ENCODE measurements around the gene TSPEAR. TPM values are rescaled to one million over a fixed set of nuclear protein-coding genes. Genes with fewer than 3 reads are reported as not detected.
"Not testable (repeated sequence)": the region's sequence is repeated elsewhere in the genome, so short reads cannot be mapped to it uniquely, and the experiment has no call there.

TSPEAR gene
- total RNA-seq, 1 donor from 2014 or later, result not detected

GRCh38 chr21:44650265-44650972, 61.0 kb downstream of the TSPEAR start:
- DNase-seq, result no peak

GRCh38 chr21:44649521-44650100, 61.8 kb downstream of the TSPEAR start:
- DNase-seq, result no peak

- DNase-seq, result no peak
These were observed 62.6 kb downstream of the TSPEAR start for GRCh38 chr21:44648557-44649311.

- DNase-seq, result no peak
These were observed 64.2 kb downstream of the TSPEAR start for GRCh38 chr21:44647222-44647552.

GRCh38 chr21:44646366-44647221, 64.8 kb downstream of the TSPEAR start, which contains the start of gene KRTAP10-11:
KRTAP10-11 (plus strand) TSS chr21:44646414; CDS start chr21:44646459, 45 bp downstream.
- not testable (repeated sequence) for DNase-seq

GRCh38 chr21:44644878-44645277, 66.5 kb downstream of the TSPEAR start:
- no peak for DNase-seq

- DNase-seq, result no peak
These were observed 67.5 kb downstream of the TSPEAR start for GRCh38 chr21:44643741-44644310.

- DNase-seq, result no peak
These were observed 70.6 kb downstream of the TSPEAR start for GRCh38 chr21:44640761-44641160.

- DNase-seq, result no peak
These were observed 72.1 kb downstream of the TSPEAR start for GRCh38 chr21:44639331-44639655.

- DNase-seq, result not testable (repeated sequence)
These were observed 72.7 kb downstream of the TSPEAR start for GRCh38 chr21:44638506-44639330.

- not testable (repeated sequence) for DNase-seq
These were observed 73.5 kb downstream of the TSPEAR start for GRCh38 chr21:44637851-44638348.

GRCh38 chr21:44637018-44637850, 74.1 kb downstream of the TSPEAR start, which contains the start of gene KRTAP10-10:
KRTAP10-10 (plus strand) TSS chr21:44637356; CDS start chr21:44637418, 62 bp downstream.
- DNase-seq, result no peak

- DNase-seq, result no peak
These were observed 75.0 kb downstream of the TSPEAR start for GRCh38 chr21:44636209-44637017.

GRCh38 chr21:44632067-44632466, 79.3 kb downstream of the TSPEAR start:
- no peak for DNase-seq

GRCh38 chr21:44630440-44630839, 80.9 kb downstream of the TSPEAR start:
- no peak for DNase-seq

GRCh38 chr21:44628707-44629391, 82.5 kb downstream of the TSPEAR start:
- DNase-seq, result no peak

- not testable (repeated sequence) for DNase-seq
These were observed 83.5 kb downstream of the TSPEAR start for GRCh38 chr21:44627831-44628233.

- DNase-seq, result not testable (repeated sequence)
These were observed 84.1 kb downstream of the TSPEAR start for GRCh38 chr21:44627181-44627822.

Data from occipital lobe (tissue), 2 donors.